Measurements from ENCODE around the gene SLC25A21.

The SLC25A21 gene

DNA sequence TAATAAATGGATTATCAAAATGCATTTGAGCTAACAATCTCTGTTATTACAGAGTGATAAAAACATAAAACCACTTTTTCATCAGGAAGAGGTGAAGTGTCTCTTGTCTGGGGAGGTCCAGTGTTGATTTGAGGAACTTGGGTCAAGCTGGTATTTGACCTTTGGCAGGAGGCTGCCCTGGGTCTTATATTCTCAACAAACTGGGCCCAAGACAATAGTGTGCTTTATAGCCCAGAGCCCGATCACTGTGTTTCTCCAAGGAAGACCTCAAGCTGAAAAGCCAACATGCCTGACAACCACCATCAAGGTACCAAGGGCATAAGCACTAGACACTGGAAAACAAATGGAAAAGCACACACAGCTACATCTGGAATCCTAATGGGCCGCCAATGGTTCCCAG, 137.0 kb downstream of the SLC25A21 start:
- no peak for TF ChIP-seq SP7 (tag by site-specific recombination; IDR thresholded peaks at IDR 0.05)
- no peak for TF ChIP-seq ZNF776 (tag by site-specific recombination; IDR thresholded peaks at IDR 0.05; ENCODE audit: borderline replicate concordance)
- TF ChIP-seq ZNF426 (tag by site-specific recombination; IDR thresholded peaks at IDR 0.05) = no peak
- TF ChIP-seq ZBTB1 (tag by site-specific recombination; IDR thresholded peaks at IDR 0.05) = no peak
- TF ChIP-seq, protein P1, sequence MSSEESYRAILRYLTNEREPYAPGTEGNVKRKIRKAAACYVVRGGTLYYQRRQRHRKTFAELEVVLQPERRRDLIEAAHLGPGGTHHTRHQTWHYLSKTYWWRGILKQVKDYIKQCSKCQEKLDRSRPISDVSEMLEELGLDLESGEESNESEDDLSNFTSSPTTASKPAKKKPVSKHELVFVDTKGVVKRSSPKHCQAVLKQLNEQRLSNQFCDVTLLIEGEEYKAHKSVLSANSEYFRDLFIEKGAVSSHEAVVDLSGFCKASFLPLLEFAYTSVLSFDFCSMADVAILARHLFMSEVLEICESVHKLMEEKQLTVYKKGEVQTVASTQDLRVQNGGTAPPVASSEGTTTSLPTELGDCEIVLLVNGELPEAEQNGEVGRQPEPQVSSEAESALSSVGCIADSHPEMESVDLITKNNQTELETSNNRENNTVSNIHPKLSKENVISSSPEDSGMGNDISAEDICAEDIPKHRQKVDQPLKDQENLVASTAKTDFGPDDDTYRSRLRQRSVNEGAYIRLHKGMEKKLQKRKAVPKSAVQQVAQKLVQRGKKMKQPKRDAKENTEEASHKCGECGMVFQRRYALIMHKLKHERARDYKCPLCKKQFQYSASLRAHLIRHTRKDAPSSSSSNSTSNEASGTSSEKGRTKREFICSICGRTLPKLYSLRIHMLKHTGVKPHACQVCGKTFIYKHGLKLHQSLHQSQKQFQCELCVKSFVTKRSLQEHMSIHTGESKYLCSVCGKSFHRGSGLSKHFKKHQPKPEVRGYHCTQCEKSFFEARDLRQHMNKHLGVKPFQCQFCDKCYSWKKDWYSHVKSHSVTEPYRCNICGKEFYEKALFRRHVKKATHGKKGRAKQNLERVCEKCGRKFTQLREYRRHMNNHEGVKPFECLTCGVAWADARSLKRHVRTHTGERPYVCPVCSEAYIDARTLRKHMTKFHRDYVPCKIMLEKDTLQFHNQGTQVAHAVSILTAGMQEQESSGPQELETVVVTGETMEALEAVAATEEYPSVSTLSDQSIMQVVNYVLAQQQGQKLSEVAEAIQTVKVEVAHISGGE (tag by site-specific recombination; conservative IDR thresholded peaks at IDR 0.05; ENCODE audit: low read depth) = no peak
- TF ChIP-seq, protein P2, sequence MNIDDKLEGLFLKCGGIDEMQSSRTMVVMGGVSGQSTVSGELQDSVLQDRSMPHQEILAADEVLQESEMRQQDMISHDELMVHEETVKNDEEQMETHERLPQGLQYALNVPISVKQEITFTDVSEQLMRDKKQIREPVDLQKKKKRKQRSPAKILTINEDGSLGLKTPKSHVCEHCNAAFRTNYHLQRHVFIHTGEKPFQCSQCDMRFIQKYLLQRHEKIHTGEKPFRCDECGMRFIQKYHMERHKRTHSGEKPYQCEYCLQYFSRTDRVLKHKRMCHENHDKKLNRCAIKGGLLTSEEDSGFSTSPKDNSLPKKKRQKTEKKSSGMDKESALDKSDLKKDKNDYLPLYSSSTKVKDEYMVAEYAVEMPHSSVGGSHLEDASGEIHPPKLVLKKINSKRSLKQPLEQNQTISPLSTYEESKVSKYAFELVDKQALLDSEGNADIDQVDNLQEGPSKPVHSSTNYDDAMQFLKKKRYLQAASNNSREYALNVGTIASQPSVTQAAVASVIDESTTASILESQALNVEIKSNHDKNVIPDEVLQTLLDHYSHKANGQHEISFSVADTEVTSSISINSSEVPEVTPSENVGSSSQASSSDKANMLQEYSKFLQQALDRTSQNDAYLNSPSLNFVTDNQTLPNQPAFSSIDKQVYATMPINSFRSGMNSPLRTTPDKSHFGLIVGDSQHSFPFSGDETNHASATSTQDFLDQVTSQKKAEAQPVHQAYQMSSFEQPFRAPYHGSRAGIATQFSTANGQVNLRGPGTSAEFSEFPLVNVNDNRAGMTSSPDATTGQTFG (tag by site-specific recombination; IDR thresholded peaks at IDR 0.05; ENCODE audit: borderline replicate concordance) = no peak
- no peak for TF ChIP-seq ZNF114 (tag by site-specific recombination; IDR thresholded peaks at IDR 0.05)
- TF ChIP-seq ZNF248 (tag by site-specific recombination; IDR thresholded peaks at IDR 0.05) = no peak
- TF ChIP-seq, protein P3, sequence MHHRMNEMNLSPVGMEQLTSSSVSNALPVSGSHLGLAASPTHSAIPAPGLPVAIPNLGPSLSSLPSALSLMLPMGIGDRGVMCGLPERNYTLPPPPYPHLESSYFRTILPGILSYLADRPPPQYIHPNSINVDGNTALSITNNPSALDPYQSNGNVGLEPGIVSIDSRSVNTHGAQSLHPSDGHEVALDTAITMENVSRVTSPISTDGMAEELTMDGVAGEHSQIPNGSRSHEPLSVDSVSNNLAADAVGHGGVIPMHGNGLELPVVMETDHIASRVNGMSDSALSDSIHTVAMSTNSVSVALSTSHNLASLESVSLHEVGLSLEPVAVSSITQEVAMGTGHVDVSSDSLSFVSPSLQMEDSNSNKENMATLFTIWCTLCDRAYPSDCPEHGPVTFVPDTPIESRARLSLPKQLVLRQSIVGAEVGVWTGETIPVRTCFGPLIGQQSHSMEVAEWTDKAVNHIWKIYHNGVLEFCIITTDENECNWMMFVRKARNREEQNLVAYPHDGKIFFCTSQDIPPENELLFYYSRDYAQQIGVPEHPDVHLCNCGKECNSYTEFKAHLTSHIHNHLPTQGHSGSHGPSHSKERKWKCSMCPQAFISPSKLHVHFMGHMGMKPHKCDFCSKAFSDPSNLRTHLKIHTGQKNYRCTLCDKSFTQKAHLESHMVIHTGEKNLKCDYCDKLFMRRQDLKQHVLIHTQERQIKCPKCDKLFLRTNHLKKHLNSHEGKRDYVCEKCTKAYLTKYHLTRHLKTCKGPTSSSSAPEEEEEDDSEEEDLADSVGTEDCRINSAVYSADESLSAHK (tag by site-specific recombination; IDR thresholded peaks at IDR 0.05) = no peak
- TF ChIP-seq ZNF223 (tag by site-specific recombination; IDR thresholded peaks at IDR 0.05) = no peak
- TF ChIP-seq, protein P4, sequence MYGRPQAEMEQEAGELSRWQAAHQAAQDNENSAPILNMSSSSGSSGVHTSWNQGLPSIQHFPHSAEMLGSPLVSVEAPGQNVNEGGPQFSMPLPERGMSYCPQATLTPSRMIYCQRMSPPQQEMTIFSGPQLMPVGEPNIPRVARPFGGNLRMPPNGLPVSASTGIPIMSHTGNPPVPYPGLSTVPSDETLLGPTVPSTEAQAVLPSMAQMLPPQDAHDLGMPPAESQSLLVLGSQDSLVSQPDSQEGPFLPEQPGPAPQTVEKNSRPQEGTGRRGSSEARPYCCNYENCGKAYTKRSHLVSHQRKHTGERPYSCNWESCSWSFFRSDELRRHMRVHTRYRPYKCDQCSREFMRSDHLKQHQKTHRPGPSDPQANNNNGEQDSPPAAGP (tag by site-specific recombination; IDR thresholded peaks at IDR 0.05) = no peak
- no peak for TF ChIP-seq ZNF560 (tag by site-specific recombination; IDR thresholded peaks at IDR 0.05; ENCODE audit: borderline replicate concordance)
- TF ChIP-seq SETDB1 (IDR thresholded peaks at IDR 0.05; ENCODE audit: insufficient read length, low read length) = no peak
- TF ChIP-seq ZNF121 (tag by site-specific recombination; IDR thresholded peaks at IDR 0.05) = no peak
- no peak for TF ChIP-seq ZNF596 (tag by site-specific recombination; IDR thresholded peaks at IDR 0.05)
- no peak for TF ChIP-seq EGR2 (tag by site-specific recombination; IDR thresholded peaks at IDR 0.05; ENCODE audit: low read depth)
- Histone ChIP-seq H3K4me3 (ENCODE audit: low read depth, low read length) (no peak overlapping the region), H3K4me1 (ENCODE audit: control insufficient read depth, insufficient read depth, low read length) (peaks cover 19% of the 10 kb centered on the region), H3K36me3 (ENCODE audit: control insufficient read depth in 2 of 2, insufficient read depth in 1 of 2, low read length in 2 of 2) (no peaks in the 10 kb centered on the region), H3K27ac (ENCODE audit: extremely low read depth, low read depth, low read length) (peak overlapping the region; percentile 47), H3K9me3 (ENCODE audit: control insufficient read depth, insufficient read depth, low read depth, low read length) (no peaks in the 10 kb centered on the region)
- ChIA-PET CTCF (interaction anchor here (1.0 to 1.1 kb wide), 2 partner anchors 113 to 115 kb away, joined by 3 to 7 read pairs; no protein-coding TSS in a partner anchor), POLR2A (no interaction called here)
